ENCODE measurements around the gene ECSCR. TPM values are rescaled to one million over a fixed set of nuclear protein-coding genes. Genes with fewer than 3 reads are reported as not detected.

Gene ECSCR
- total RNA-seq, 6 experiments from 2014 or later, result 1.2 to 5.1 (median 2.3) TPM

- intact Hi-C loops (cut with DNase I), result loop anchor here in 1 of 2 donors (5.0 kb wide), 1 partner anchor 86 kb away; no protein-coding TSS in a partner anchor
- Histone ChIP-seq H3K27ac (no peak overlapping the region), H3K36me3 (no peaks in the 10 kb centered on the region), H3K4me1 (no peaks in the 10 kb centered on the region), H3K9me3 (no peaks in the 10 kb centered on the region), H3K27me3 (no peaks in the 10 kb centered on the region), H3K4me3 (no peak overlapping the region)
- TF ChIP-seq POLR2A (IDR thresholded peaks at IDR 0.05) (no peak), CTCF (IDR thresholded peaks at IDR 0.05) (no peak)
- WGBS (ENCODE audit: insufficient coverage, low coverage, low lambda C conversion rate, missing lambda C conversion rate), result 61% methylated on average over 6 of the region's 8 CpGs
- ATAC-seq (no peak), DNase-seq (no peak)
These were observed 36.2 kb downstream of the ECSCR start for GRCh38 chr5:139426203-139426885.

- Histone ChIP-seq H3K9me3 (no peaks in the 10 kb centered on the region), H3K27ac (no peak overlapping the region), H3K4me1 (no peaks in the 10 kb centered on the region), H3K27me3 (no peaks in the 10 kb centered on the region), H3K4me3 (no peak overlapping the region), H3K36me3 (no peaks in the 10 kb centered on the region)
- intact Hi-C loops (cut with DNase I), result loop anchor here in 1 of 2 donors (5.0 kb wide), 1 partner anchor 87 kb away; no protein-coding TSS in a partner anchor
- DNase-seq, result no peak
- no peak for ATAC-seq
- 68% methylated on average over 3 of the region's 5 CpGs for WGBS (ENCODE audit: insufficient coverage, low coverage, low lambda C conversion rate, missing lambda C conversion rate)
- TF ChIP-seq POLR2A (IDR thresholded peaks at IDR 0.05) (no peak), CTCF (IDR thresholded peaks at IDR 0.05) (no peak)
These were observed 37.0 kb downstream of the ECSCR start for GRCh38 chr5:139425497-139425896.

- Histone ChIP-seq H3K27ac (no peak overlapping the region), H3K27me3 (no peaks in the 10 kb centered on the region), H3K9me3 (no peaks in the 10 kb centered on the region), H3K4me3 (no peak overlapping the region), H3K4me1 (no peaks in the 10 kb centered on the region), H3K36me3 (no peaks in the 10 kb centered on the region)
- DNase-seq (peak in 1 of 3 donors; percentile 44), ATAC-seq (peak; percentile 91 to 95 (median 94))
- 25% methylated on average over 4 of the region's 5 CpGs for WGBS (ENCODE audit: insufficient coverage, low coverage, low lambda C conversion rate, missing lambda C conversion rate)
- intact Hi-C loops (cut with DNase I), result loop anchor here in 1 of 2 donors (5.0 kb wide), 1 partner anchor 90 kb away; no protein-coding TSS in a partner anchor
- TF ChIP-seq CTCF (IDR thresholded peaks at IDR 0.05) (peak; percentile 79 to 88 (median 86)), POLR2A (IDR thresholded peaks at IDR 0.05) (no peak)
These were observed 40.1 kb downstream of the ECSCR start for GRCh38 chr5:139422307-139422893.

- Histone ChIP-seq H3K27me3 (no peaks in the 10 kb centered on the region), H3K4me3 (no peak overlapping the region), H3K36me3 (no peaks in the 10 kb centered on the region), H3K9me3 (no peaks in the 10 kb centered on the region), H3K27ac (no peak overlapping the region), H3K4me1 (no peaks in the 10 kb centered on the region)
- DNase-seq (peak in 1 of 3 donors; percentile 30), ATAC-seq (peak in 2 of 4 donors; percentile 15 to 36)
- intact Hi-C loops (cut with DNase I), result loop anchor here in 1 of 2 donors (5.0 kb wide), 1 partner anchor 93 kb away; no protein-coding TSS in a partner anchor
- TF ChIP-seq POLR2A (IDR thresholded peaks at IDR 0.05) (no peak), CTCF (IDR thresholded peaks at IDR 0.05) (no peak)
- WGBS (ENCODE audit: insufficient coverage, low coverage, low lambda C conversion rate, missing lambda C conversion rate), result 73% methylated on average over 9 of the region's 9 CpGs
These were observed 43.0 kb downstream of the ECSCR start for GRCh38 chr5:139419226-139420192.

Data from right lobe of liver (tissue), 6 donors.